Neural crest cell (in vitro differentiated cells): ENCODE measurements around the gene L3MBTL4. TPM values are rescaled to one million over a fixed set of nuclear protein-coding genes. Genes with fewer than 3 reads are reported as not detected.

ENCODE experiments used
- DNase-seq: peaks from one replicate; pipeline ENCODE4 v3.0.0; 2021; ENCODE audit warnings: low read depth, mixed read lengths, low spot score
- H3K27ac Mint-ChIP-seq: one replicate; pipeline ENCODE4 v1.8.0; 2021; ENCODE audit warnings: mild to moderate bottlenecking, mixed read lengths; ENCODE audit not compliant: unreplicated experiment
- H3K27me3 Mint-ChIP-seq: 2 replicates; pipeline ENCODE4 v1.8.0; 2021; ENCODE audit warnings: low read depth, mild to moderate bottlenecking, mixed read lengths
- H3K36me3 Mint-ChIP-seq: 2 replicates; pipeline ENCODE4 v1.8.0; 2021; ENCODE audit warnings: low read depth, mild to moderate bottlenecking, mixed read lengths
- H3K4me1 Mint-ChIP-seq: 2 replicates; pipeline ENCODE4 v1.8.0; 2021; ENCODE audit warnings: mixed read lengths
- H3K4me3 Mint-ChIP-seq: one replicate; pipeline ENCODE4 v1.8.0; 2021; ENCODE audit warnings: mild to moderate bottlenecking, mixed read lengths
- H3K9me3 Mint-ChIP-seq: 2 replicates; pipeline ENCODE4 v1.8.0; 2021; ENCODE audit warnings: mixed read lengths
- total RNA-seq: library from RNA; stranded (reverse); gene quantifications from 2 replicates; pipeline ENCODE4 v1.2.1, GENCODE V29; 2021
- TF ChIP-seq, protein P1 (sequence below): fragments of 200-600 bp; sonication (generic); conservative IDR thresholded peaks from 2 replicates; pipeline ENCODE4 v1.5.0; 2021; ENCODE audit warnings: antibody characterized with exemption, mild to moderate bottlenecking

L3MBTL4 gene
- total RNA-seq, 1 donor from 2014 or later = 0.65 TPM

DNA sequence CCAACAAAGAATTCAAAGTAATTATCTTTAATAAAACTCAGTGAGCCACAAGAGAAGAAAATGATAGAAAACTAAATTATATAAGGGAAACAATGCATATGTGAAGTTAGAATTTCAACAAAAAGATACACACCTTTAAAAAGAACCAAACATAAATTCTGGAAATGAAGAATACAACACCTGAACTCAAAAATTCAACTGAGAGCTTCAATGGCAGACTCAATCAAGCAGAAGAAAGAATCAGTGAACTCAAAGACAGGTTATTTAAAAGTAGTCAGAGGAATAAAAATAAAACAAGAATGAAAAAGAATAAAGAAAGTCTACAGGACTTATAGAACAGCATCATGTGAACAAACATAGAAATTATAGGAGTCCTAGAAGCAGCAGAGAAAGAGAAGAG lies 73.4 kb downstream of the L3MBTL4 start:
- TF ChIP-seq, protein P1, sequence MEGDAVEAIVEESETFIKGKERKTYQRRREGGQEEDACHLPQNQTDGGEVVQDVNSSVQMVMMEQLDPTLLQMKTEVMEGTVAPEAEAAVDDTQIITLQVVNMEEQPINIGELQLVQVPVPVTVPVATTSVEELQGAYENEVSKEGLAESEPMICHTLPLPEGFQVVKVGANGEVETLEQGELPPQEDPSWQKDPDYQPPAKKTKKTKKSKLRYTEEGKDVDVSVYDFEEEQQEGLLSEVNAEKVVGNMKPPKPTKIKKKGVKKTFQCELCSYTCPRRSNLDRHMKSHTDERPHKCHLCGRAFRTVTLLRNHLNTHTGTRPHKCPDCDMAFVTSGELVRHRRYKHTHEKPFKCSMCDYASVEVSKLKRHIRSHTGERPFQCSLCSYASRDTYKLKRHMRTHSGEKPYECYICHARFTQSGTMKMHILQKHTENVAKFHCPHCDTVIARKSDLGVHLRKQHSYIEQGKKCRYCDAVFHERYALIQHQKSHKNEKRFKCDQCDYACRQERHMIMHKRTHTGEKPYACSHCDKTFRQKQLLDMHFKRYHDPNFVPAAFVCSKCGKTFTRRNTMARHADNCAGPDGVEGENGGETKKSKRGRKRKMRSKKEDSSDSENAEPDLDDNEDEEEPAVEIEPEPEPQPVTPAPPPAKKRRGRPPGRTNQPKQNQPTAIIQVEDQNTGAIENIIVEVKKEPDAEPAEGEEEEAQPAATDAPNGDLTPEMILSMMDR = no peak
- Mint-ChIP-seq H3K9me3 (peaks cover 22% of the 10 kb centered on the region), H3K4me3 (no peak overlapping the region), H3K4me1 (no peaks in the 10 kb centered on the region), H3K27me3 (no peaks in the 10 kb centered on the region), H3K27ac (no peak overlapping the region), H3K36me3 (peaks cover 14% of the 10 kb centered on the region)
- DNase-seq = no peak

DNA sequence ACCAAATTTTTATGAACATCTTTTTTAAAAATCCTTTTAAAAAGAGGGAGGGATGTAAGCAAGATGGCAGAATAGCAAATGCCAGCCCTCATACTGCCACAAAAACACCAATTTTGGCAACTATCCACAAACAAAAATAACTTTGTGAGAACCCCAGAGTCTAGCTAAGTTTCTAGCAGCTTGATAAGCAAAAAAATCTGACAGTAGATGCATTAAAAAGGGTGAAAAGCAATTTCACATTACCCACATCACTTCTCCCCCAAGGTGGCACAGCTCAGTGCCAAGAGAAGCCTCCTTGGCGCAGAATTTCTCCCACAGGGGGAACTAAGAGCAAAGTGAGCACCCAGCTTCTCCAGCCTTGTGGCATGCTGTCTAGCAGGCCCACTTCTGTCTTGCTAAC lies 74.6 kb downstream of the L3MBTL4 start:
- Mint-ChIP-seq H3K27me3 (no peaks in the 10 kb centered on the region), H3K27ac (no peak overlapping the region), H3K4me3 (no peak overlapping the region), H3K9me3 (peaks cover 22% of the 10 kb centered on the region), H3K36me3 (peaks cover 14% of the 10 kb centered on the region), H3K4me1 (no peaks in the 10 kb centered on the region)
- DNase-seq = no peak
- TF ChIP-seq, protein P1 = no peak

DNA sequence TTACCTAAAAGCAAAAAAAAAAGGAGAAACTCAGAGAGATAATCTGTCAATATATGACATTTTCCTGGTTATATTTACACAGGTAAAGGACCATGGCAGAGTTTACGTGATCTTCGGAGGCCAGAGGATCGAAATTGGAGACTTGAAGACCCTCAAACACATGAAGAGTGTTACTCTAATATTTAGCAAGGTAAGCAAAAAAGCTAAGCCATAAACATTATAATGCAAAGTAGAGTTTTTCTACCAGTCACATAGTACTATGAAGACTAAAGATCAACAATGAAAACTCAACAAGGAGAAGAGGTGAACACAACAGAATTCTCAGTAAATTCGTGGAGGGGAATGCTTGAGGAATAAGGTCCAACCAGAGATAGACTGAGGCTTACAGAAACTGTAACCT lies 78.5 kb downstream of the L3MBTL4 start:
- no peaks in the 10 kb centered on the region for H3K27me3 Mint-ChIP-seq
- DNase-seq = no peak
- peaks cover 4% of the 10 kb centered on the region for H3K36me3 Mint-ChIP-seq
- no peak overlapping the region for H3K27ac Mint-ChIP-seq
- no peak overlapping the region for H3K4me3 Mint-ChIP-seq
- TF ChIP-seq, protein P1 = no peak
- peaks cover 4% of the 10 kb centered on the region for H3K9me3 Mint-ChIP-seq
- H3K4me1 Mint-ChIP-seq = no peaks in the 10 kb centered on the region

DNA sequence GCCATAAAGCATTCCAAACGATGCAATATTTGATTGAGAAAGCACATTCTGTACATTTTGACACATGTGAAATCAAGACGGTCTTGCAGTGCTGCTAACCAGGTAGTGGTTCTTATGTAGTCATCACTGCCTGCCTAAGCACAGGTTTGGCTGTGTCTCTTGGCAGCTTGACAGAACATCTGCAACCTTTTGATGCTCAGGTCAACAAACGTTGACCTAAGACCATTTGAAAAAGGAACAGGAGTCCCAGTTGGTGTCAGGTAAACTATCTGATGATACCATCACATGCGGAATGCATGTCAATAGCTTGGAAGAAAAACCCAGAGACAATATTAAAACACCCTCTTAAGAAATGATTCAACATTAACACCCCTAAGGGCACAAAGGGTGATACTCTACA lies 80.7 kb downstream of the L3MBTL4 start:
- Mint-ChIP-seq H3K9me3 (peaks cover 4% of the 10 kb centered on the region), H3K4me3 (no peak overlapping the region), H3K27me3 (no peaks in the 10 kb centered on the region), H3K36me3 (no peaks in the 10 kb centered on the region), H3K4me1 (no peaks in the 10 kb centered on the region), H3K27ac (no peak overlapping the region)
- TF ChIP-seq, protein P1 = no peak
- DNase-seq = no peak

DNA sequence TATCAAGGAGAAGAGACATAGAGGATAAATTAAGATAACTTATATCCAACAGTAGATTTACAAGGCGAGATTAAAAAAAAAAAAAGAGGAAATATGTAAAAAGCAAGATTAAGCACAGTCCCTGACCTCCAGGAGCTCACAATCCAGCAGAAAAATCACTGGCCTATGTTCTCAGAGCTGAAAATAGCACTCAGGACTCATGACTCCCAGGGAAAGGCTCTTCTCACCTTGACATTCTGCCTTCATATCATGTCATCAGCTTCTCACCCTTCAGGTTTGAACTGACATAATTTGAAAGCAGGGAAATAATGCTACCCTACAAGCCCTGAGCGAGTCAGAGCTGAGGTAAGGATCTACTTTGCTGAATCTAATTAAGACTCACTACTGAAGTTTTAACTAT lies 82.8 kb downstream of the L3MBTL4 start:
- Mint-ChIP-seq H3K27me3 (no peaks in the 10 kb centered on the region), H3K36me3 (no peaks in the 10 kb centered on the region), H3K4me1 (no peaks in the 10 kb centered on the region), H3K27ac (no peak overlapping the region), H3K9me3 (peaks cover 4% of the 10 kb centered on the region), H3K4me3 (no peak overlapping the region)
- TF ChIP-seq, protein P1 = no peak
- DNase-seq = no peak

DNA sequence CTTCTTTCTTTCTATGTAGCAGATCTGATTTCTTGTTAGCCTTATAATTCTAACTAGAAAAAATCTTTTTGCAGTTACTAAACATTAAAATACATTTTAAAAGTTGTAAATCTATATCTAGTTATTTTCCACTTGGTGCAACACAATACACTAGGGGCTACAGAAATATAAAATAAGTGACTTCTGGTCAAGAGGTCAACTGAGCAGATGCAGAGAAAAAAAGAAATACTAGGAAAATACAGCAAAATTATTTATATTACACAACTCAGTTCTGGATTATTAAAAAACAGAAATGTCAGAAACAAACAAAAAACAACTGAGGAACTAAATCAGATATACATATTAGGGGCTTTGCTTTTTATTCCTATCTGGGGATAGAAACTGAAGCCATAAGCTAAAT lies 83.9 kb downstream of the L3MBTL4 start:
- Mint-ChIP-seq H3K27ac (no peak overlapping the region), H3K9me3 (peaks cover 4% of the 10 kb centered on the region), H3K4me1 (no peaks in the 10 kb centered on the region), H3K36me3 (no peaks in the 10 kb centered on the region), H3K4me3 (no peak overlapping the region), H3K27me3 (no peaks in the 10 kb centered on the region)
- TF ChIP-seq, protein P1 = no peak
- DNase-seq = no peak
